GM21390 (cell line): ENCODE results near the gene PTPRG.
A peak's percentile ranks its signal among the peaks of the same experiment; 100 is the strongest.

Experiments used
- ATAC-seq: cut with Tn5 transposase; IDR thresholded peaks from one replicate; pipeline ENCODE4 v1.9.1; 2021; ENCODE audit not compliant: unreplicated experiment

Gene PTPRG

DNA sequence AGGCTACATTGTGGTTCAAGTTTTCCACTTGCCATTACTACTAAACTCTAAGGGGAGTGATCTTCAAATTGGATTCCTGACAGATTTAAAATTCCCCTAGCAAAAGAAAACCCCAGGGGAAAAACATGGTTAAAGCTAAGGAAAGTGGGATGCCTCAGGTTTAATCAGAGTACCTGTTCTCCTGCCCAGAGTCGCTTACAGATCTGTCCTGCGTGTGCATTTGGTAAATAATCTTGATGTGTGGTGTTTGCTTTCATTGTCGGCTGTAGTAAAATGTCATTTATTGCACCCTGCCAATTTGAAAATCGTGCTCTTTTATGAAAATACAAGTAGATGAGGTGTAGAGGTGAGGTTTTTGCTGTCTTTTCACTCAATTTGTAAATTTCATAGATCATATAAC lies 323.4 kb downstream of the PTPRG start:
- ATAC-seq: no peak

DNA sequence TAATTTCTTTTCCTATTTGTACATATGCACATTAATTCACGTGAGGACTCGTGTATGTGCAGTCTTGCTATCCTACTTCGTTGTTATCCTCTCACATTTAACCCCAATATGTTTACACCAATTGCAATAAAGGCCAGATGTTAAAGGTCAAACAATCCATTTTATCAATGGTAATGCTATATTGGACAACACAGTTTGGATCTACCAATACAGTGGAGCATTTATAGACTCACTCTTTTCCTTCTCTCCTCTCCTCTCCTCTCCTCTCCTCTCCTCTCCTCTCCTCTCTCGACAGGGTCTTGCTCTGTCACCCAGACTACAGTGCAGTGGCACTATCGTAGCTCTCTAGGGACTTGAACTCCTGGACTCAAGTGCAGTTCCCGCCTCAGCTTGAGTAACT lies 324.0 kb downstream of the PTPRG start:
- no peak for ATAC-seq

DNA sequence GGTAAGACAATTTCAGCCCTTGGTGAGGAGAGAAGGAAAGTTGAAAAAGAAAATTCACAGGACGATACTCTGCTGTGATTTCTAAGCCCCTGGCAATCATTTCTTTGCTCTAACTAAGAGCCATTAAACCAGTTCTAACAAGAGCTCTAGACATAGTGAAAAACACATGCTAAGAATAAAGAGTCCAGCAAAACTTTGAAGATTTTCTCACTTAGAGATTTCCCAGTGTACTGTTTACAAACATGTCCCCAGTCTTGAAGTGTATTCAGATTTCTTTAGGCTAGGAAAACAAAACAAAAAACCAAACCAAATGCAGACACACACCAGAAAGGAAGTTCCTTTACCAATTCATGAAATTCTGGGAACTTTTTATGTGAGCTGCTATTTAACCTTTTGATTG lies 325.8 kb downstream of the PTPRG start:
- ATAC-seq: no peak

DNA sequence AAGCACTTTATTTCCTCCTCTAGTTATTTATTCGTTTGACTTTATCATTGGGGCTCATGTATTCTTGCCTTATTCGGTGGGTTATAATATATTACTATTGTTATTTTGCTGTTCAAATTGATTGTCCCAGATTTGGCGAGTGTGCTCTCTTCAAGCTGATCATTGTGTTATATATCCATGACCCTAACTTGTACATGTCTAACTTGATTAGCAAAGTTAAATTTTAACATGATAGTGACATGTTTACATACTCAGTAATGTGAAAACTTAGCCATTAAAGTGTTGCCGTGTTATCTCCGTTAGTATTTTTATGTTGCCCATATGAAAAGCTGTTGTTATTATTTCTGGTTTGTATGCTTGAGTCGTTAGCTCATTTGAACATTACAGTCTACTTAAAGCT lies 327.9 kb downstream of the PTPRG start:
- no peak for ATAC-seq

DNA sequence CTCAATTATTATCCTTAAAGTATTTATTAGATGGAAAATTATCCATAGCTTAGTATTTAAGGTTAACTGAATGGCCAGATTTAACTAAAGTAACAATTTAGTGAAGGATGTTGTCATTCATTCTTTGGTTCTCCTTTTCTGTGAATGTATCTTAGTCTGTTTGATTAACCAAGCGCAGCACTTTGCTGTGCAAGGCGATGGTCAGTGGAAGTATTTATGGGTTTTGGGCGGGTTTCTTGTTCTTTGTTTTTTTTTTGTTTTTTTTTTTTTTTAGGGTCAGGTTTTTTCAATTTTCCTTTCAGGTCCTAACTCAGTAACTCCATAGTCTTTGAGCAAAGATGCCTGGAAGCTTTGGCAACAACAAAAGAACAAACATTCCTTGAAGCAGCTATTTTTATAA lies 328.8 kb downstream of the PTPRG start:
- ATAC-seq: no peak

DNA sequence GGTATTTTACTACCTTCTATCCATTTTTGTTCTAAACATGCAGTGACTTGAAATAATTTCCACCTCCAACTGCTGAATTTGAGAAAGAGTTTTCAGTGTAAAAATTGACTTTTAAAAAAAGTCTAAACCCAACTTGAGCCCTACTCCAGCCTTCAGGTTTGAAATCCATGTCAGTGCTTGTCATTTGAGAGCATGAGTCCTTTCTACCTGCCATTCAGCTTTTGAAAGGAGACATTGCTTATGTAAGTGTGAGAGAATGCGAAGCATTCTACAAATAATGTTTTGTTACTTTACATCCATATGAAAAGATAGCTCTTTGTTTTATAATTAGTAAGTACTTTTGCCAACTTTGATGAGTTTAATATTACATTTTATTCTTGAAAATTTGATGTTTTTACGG lies 329.2 kb downstream of the PTPRG start:
- no peak for ATAC-seq

DNA sequence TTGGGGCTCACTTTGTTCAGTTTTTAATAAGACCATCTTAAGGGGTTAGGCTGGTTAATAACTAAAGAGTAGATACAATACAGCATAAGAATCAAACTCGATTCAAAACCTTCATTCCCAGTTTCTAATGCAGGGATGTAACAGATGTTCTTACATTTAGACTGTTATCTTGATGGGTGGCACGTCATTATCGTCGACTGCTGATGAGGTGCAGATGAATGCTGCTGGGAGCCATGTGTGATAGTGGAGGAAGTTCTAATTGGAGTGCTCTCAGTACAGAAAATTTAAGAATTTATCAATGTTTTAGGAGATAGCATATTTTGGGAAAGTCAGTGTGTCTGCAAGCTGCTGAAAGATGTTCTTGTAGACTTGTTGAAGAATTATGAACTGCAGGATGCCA lies 331.5 kb downstream of the PTPRG start:
- no peak for ATAC-seq

DNA sequence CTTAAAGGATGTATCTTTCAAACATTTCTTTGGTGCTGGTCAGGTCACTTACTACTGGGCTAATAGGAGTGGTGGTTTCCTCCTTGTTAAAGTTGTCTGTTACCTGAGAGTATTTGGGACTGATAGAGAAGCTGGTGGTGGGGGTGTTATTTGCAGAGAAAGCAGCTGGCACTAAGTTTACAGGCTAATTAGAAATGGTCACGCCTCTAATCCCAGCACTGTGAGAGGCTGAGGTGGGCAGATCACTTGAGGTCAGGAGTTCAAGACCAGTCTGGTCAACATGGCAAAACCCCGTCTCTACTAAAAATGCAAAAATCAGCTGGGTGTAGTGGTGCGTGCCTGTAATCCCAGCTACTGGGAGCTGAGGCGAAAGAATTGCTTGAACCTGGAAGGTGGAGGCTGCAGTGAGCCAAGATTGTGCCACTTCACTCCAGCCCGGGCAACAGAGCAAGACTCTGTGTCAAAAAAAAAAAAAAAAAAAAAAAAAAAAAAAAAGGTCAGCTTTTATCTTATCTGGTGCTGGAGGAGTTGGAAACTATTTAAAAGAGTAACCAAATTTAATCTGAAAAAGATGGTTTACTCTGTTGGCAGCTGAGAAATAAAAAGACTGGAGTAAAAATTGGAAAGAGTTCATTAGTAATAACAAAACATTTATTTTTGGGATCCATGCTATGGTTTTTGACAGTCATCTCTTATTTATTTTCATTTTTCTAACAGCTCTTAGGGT lies 332.6 kb downstream of the PTPRG start:
- ATAC-seq: no peak

DNA sequence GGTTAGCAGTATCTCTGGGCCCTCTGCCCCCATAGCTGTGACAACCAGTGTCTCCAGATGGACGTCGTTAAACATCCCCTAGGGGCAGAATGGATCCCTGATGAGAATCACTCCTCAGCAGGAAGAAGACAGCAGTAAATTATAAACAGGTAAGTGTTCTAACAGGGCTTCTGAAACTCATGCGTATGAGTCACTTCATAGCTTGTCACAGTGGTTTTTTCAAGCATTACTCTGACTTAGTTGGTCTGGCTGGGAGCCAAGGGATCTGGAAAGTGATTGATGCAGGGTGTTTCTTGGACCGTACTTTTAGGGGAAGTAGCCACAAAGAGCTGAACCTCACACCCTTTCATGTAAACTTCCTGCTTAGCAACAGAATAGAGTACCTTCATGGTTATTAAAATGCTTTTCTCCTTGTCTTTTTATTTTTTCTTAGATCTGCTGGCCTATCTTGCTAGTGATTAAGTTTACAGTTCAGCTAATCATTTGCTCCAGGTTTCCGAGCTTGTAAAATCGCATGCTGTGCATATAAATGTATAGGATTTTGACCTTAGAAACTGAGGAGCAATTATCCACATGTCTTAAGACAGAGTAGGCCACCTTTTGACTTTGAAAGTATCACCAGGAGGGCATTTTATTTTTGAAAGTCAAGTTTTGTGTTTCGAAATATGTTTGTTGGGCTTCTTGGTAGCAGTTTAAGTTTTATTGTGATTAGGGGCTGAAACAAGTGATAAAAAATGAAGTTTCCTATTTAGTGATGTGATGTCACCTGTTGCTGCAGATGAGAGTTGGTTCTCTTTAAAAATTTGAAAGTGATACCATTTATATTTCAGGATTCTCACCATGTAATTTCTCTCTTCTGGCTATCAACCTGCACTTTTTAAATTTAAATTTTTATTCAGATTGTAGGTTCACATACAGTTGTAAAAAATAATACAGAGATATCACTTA lies 333.9 kb downstream of the PTPRG start:
- ATAC-seq: peak; percentile 93

DNA sequence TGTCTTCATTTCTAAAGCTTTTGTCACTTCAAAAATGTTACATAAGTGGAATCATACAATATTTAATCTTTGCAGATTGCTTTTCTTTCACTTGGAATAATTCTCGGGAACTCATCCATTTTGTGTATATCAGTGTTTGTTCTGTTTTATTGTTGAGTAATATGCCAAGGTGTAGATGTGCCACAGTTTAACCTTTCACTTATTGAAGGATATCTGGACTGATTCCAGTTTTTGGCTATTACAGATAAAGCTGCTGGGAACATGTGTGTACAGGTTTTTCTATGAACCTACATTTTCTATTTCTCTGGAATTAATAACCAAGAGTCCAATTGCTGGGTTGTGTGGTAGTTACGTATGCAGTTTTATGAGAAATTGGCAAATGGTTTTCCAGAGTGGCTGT lies 334.9 kb downstream of the PTPRG start:
- ATAC-seq: no peak

DNA sequence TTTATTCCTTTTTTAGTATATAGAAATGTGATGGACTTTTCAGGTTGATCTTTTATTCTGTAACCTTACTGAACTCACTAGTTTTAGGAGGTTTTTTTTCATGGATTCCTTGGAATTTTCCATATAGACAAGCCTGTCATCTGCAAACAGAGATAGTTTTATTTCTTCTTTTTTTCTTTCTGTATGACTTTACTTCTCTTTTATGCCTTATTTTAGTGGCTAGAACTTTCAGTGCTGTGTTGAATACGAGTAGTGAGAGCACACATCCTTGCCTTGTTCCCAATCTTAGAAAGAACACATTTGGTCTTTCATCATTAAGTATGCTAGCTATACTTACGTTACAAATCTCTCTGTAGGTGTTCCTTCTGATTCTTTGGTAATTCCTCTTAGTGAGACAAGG lies 336.5 kb downstream of the PTPRG start:
- no peak for ATAC-seq

DNA sequence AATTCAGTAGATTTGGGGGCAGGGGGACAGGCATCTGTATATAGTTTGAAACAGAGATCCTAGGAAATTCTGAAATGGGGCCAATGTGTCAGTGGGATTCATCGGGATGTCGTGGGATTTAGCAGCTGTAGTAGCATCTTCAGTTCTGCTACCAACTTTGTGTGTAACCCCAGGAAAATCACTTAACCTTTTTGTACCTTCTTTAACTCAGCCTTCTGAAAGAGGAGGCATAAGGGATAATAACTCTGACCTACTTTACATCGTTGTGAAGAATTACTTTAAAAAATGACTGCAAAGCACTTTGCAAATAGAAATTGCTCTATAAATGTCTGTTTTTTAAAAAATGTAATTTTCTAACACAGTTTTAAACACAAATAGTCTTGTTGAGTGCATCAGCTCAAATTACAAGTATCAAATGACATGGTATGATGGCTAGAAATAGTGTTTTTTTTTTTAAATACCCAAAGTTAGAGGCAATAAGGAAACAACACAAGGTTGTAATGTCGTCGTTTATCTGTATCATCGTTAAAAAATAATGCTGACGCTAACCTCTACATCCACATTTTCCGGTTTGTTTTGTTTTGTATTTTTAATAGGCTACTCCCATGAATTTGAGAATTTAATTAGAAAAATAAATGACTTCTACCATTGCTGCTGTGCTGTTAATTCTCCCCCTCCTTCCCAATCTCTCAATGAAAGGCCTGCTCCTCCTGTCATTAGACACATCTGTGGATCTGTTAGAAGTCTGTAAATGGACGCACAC lies 338.5 kb downstream of the PTPRG start:
- ATAC-seq: no peak

DNA sequence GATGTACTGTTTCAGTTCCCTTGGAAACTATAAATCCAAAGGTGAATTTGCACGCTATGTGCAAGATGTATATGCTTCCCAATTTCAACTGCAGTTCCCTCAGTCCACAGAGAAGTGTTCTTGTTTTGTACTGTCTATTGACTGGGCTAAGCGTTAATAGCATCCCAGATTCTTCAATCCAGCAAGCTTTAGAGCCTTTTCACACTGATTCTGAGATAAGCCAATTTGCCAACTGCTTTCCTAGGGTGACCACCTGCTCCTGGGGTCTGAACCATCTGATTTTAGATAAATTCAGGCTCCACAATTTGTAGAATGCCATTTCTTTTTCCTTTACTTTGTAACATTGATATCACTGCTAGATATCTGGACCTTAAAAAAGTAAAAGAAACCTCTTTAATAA lies 340.1 kb downstream of the PTPRG start:
- ATAC-seq: no peak

DNA sequence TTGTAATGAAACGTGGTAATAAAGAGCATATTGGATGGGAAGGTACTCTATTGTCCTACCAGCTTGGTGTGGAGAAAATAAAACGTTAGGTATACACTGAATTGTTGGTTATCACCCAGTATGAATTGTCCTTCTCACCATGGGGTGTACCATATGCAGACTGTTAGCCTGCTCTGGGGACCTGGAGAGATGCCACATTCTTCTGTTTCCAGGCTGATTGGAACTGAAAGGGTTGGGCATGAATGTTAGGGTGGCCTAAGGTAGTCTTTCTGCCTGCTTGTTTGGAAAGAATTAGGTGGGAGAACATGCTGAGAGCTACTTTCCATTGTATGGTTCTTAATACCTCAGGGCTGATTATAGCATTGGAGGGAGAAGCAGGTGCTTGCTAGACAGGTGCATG lies 340.6 kb downstream of the PTPRG start:
- no peak for ATAC-seq

DNA sequence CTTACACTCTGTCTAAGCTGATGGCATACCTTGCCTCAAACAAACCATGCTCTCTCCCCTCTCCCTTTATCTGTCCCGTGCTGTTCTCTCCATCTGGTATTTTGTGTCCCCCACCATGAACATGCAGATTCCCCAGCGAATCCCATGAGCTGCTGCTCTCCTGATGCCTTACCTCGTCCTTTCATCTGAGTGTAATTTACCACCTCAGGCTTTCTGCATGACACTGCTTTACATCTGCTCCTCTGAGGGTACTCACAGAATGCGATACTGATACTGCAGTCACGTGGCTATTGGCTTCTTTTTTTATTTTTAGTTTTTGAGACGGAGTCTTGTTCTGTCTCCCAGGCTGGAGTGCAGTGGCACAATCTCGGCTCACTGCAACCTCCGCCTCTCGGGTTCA lies 341.7 kb downstream of the PTPRG start:
- ATAC-seq: no peak

DNA sequence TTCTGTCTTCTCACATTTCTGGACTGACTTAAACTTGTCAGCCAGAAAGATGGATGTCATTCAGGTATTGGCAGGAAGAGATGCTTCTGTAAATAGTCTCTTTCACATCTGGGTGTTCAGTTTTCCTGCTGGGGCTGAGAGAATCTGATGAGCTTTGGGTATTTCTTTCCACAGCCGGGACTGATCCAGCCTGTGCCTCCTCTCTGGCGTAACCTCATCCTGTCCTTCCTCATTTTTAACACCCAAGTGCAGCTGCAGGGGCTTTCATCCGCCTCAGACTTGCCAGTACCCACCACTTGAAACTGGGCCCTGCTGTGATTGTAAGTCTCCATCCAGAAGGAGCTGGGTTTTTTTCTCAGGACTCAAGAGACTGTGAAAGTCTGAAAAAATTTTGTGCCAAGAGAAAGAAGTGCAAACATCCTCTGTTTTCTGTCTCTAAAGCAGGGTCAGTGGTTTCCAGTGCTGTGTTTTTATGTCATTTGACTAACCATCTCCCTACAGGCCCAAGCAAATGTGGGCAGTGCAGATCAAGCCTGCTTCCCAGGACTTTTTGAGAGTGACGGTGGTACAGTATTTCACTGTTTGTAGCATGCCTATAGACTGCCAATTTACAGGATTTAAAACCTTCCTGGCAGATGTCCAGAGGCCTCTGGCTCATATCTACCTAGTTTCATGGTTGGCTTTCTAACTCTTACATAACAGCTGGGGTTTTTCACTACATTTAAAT lies 342.7 kb downstream of the PTPRG start:
- ATAC-seq: peak; percentile 58

DNA sequence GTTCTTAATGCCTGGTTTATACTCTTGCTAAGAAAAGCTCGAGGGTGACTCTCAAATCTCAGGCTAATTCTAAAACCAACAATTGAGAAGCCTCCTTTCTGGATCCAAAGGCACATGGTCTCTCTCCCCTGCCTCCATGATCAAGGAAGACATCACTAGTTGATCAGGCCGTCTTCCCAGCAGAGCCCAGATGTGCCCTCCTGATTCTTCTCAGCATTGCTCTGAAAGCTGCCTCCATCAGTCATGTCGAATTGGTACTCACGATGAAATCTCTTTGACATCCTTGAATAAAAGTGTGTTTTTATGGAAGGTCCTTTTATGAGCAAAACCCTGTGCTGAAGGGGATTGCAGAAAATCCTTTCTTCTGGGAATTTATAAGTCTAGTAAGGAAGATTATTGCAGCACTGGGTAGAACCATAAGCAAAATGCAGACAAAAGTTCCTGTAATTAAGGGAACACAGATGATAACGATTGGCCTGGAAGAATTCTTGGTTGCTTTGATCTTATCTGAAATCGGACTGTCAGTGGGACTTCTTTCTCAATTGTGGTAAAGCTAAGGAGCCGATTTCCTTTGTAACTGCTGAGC lies 345.9 kb downstream of the PTPRG start:
- no peak for ATAC-seq

DNA sequence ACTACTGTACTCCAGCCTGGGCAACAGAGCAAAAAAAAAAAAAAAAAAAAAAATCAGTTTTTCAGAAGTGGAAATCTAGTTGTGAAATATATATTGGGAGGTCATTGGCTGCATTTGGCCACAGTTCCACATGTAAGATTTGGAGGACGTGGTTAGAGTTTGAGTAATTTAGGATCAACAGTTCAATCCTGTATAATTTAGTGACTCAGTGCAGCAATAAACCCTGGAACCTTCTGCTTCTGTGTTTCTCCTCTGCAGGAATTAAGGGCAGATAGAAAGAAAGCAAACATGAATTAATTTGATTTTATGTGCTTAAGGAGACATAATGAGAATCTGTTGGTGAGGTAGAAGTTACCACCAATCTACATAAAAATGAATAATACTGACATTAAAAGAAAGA lies 347.0 kb downstream of the PTPRG start:
- ATAC-seq: no peak

DNA sequence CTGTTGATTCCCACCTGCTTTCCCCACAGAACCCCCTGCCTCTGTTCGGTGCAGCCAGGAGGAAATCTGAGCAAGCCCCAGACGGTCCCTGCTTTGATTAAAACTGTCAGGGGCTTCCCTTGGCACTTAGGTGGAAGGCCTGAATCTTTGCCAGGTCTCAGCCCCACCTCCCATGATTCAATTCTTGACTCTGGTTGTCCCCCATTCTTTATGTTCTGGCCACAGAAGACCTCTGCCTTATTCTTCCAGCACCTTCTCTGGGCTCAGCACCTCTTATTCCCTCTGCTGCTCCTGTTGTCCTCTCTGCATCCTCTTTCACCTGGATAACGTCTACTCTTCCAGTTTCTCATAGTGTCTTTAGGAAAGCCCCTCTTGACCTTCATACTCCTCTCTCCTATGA lies 349.4 kb downstream of the PTPRG start:
- no peak for ATAC-seq

DNA sequence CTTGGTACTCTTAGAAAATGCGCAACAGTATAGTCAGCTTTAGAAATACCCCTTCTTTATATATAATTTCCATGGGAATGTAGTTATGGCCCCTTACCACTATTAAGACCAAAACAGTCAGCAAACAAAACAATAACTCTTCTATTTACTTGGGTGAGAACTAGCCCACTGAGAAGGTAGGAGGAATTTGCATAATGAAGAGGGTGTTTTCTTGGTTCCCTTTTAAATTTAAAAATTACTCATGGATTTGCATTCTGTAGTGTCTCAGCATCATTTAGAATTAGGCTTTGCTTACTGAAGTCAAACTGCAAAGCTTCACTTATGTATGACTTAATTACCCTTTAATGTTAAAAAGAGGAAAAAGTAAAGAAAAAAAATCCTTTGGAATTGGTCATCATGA lies 350.8 kb downstream of the PTPRG start:
- peak; percentile 78 for ATAC-seq

DNA sequence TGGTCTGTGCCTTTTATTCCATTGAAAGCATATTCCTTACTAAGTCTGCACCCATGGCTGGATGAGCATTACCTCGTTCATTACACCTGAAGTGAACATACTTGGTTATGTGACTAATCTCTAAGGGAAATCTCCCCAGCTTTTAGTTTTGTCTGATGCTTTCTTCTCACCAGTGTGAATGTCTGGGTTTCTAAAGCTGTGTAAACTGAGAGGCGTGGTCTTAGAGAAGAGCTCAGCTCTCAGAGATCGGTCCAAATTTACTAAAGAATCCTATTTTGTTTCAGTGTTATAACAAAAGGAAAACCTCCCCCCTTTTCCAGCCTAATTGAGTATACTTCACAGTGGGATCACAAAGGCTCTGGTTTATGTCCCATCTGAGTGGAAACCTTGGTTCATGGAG lies 352.3 kb downstream of the PTPRG start:
- ATAC-seq: no peak
